Stimulated activated memory B cell treated with anti-CD40 and anti-IgM and Interleukin-4, amounts not matched to agents 10 μg/mL and 1 μg/mL and 100 μg/mL, for 72 hours (primary cell): ENCODE measurements around the gene HIPK2.

Source experiments
- ATAC-seq: fragments of 150-1000 bp; cut with Tn5 transposase; 2 replicates; pipeline ENCODE4 v1.10.0; 2021
- H3K27ac Mint-ChIP-seq: one replicate; pipeline ENCODE4 v1.8.0; 2022; ENCODE audit warnings: mild to moderate bottlenecking, mixed read lengths
- H3K27me3 Mint-ChIP-seq: one replicate; pipeline ENCODE4 v1.8.0; 2022; ENCODE audit warnings: mixed read lengths
- H3K36me3 Mint-ChIP-seq: one replicate; pipeline ENCODE4 v1.8.0; 2022; ENCODE audit warnings: mixed read lengths
- H3K4me1 Mint-ChIP-seq: one replicate; pipeline ENCODE4 v1.8.0; 2022; ENCODE audit warnings: mixed read lengths
- H3K4me3 Mint-ChIP-seq: one replicate; pipeline ENCODE4 v1.8.0; 2022; ENCODE audit warnings: mild to moderate bottlenecking, moderate library complexity, mixed read lengths
- H3K9me3 Mint-ChIP-seq: one replicate; pipeline ENCODE4 v1.8.0; 2022; ENCODE audit warnings: mixed read lengths

The HIPK2 gene

GRCh38 chr7:139799586-139799985 lies 21.8 kb upstream of the HIPK2 start:
- H3K27me3 Mint-ChIP-seq = no peaks in the 10 kb centered on the region
- no peak overlapping the region for H3K27ac Mint-ChIP-seq
- peaks cover 12% of the 10 kb centered on the region for H3K9me3 Mint-ChIP-seq
- peaks cover 26% of the 10 kb centered on the region for H3K4me1 Mint-ChIP-seq
- H3K4me3 Mint-ChIP-seq = no peak overlapping the region
- peak; percentile 72 for ATAC-seq
- peaks cover 21% of the 10 kb centered on the region for H3K36me3 Mint-ChIP-seq

DNA sequence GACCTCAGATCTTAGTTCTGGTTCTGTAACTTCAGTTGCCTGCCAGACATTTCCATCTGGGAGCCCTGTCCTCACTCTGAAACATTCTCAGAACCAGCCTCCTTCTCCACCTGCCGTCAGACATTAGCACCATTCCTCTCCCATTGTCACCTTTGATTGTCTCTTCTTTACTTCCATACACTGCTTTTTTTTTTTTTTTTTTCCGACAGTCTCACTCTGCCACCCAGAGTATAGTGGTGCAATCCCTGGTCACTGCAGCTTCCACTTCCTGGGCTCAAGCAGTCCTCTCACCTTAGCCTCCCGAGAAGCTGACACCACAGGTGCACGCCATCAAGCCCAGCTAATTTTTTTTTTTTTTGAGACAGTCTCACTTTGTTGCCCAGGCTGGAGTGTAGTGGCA lies 21.1 kb upstream of the HIPK2 start:
- ATAC-seq = no peak
- H3K27ac Mint-ChIP-seq = no peak overlapping the region
- peaks cover 21% of the 10 kb centered on the region for H3K36me3 Mint-ChIP-seq
- H3K4me1 Mint-ChIP-seq = peaks cover 26% of the 10 kb centered on the region
- H3K4me3 Mint-ChIP-seq = no peak overlapping the region
- no peaks in the 10 kb centered on the region for H3K27me3 Mint-ChIP-seq
- H3K9me3 Mint-ChIP-seq = peaks cover 12% of the 10 kb centered on the region

GRCh38 chr7:139798221-139798620 lies 20.4 kb upstream of the HIPK2 start:
- peak overlapping the region; percentile 50 for H3K27ac Mint-ChIP-seq
- peak overlapping the region; percentile 2 for H3K4me3 Mint-ChIP-seq
- peaks cover 26% of the 10 kb centered on the region for H3K4me1 Mint-ChIP-seq
- H3K9me3 Mint-ChIP-seq = peaks cover 12% of the 10 kb centered on the region
- ATAC-seq = peak; percentile 36
- no peaks in the 10 kb centered on the region for H3K27me3 Mint-ChIP-seq
- H3K36me3 Mint-ChIP-seq = peaks cover 15% of the 10 kb centered on the region

- H3K4me1 Mint-ChIP-seq = peaks cover 26% of the 10 kb centered on the region
- no peak for ATAC-seq
- H3K36me3 Mint-ChIP-seq = peaks cover 9% of the 10 kb centered on the region
- H3K4me3 Mint-ChIP-seq = no peak overlapping the region
- H3K27ac Mint-ChIP-seq = peak overlapping the region; percentile 50
- H3K27me3 Mint-ChIP-seq = no peaks in the 10 kb centered on the region
- peaks cover 6% of the 10 kb centered on the region for H3K9me3 Mint-ChIP-seq
Observed at GRCh38 chr7:139797607-139798006, 19.8 kb upstream of the HIPK2 start.

GRCh38 chr7:139791316-139791715 lies 13.5 kb upstream of the HIPK2 start:
- Mint-ChIP-seq H3K27ac (no peak overlapping the region), H3K4me3 (no peak overlapping the region), H3K36me3 (peaks cover 6% of the 10 kb centered on the region), H3K27me3 (no peaks in the 10 kb centered on the region), H3K9me3 (peaks cover 4% of the 10 kb centered on the region), H3K4me1 (no peaks in the 10 kb centered on the region)
- ATAC-seq = no peak

GRCh38 chr7:139784648-139785047 lies 6.8 kb upstream of the HIPK2 start:
- ATAC-seq = no peak
- H3K36me3 Mint-ChIP-seq = no peaks in the 10 kb centered on the region
- no peak overlapping the region for H3K4me3 Mint-ChIP-seq

DNA sequence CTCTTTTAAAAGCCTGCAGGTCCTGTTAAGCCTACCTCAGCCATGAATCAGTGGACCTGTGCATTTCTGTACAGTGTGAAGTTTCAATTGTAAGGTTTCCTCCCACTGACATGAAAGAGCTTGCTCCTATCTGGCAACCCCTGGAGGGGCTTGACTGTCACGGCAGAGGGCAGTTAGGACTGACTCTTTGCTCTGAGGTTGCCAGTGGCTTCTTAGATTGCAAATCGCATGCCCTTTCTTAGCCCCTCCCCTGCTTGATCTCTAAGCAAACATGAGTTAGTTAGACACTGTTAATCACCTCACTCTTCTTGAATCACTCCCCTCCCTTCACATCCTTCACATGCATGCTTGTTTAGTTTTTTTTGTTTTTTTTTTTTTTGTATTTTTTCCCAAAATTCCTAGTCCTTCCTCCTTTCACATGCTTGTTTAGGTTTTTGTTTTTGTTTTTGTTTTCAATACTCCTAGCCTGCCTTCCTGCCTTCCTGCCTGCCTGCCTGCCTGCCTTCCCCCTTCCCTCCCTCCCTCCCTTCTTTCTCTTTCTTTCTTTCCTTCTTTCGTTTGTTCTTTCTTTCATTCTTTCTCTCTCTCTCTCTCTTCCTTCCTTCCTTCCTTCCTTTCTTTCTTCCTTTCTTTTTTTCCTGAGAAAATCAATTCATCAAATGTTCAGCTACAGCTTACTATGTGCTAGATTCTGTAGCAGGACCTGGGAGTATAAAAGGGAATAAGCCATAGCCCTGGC lies 6.0 kb upstream of the HIPK2 start:
- Mint-ChIP-seq H3K4me1 (peaks cover 10% of the 10 kb centered on the region), H3K27me3 (no peaks in the 10 kb centered on the region), H3K9me3 (no peaks in the 10 kb centered on the region), H3K27ac (no peak overlapping the region), H3K36me3 (no peaks in the 10 kb centered on the region), H3K4me3 (no peak overlapping the region)
- peak; percentile 48 for ATAC-seq

More at GRCh38 chr7:139784648-139785047, 6.8 kb upstream of the HIPK2 start:
- Mint-ChIP-seq H3K27me3 (no peaks in the 10 kb centered on the region), H3K9me3 (no peaks in the 10 kb centered on the region), H3K4me1 (peaks cover 2% of the 10 kb centered on the region), H3K27ac (no peak overlapping the region)

DNA sequence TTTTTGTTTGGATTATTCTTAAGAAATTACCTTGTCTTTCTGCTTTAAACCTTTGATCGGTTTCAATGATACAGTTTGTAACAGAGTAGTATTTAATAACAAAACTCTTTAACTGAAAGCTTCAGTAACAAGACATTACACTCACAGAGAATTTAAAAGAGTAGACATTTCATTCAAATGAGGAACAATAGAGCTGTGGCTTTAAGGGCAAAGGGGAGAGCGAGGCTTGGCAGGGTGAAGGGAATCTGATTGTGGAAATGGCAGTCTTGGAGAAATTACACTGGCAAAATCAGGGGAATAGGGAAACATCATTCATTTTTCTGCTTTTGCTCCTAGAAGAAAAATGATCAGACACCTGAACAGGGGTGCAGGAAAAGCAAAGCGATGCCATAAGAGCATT lies 5.1 kb upstream of the HIPK2 start:
- no peak for ATAC-seq
- no peaks in the 10 kb centered on the region for H3K9me3 Mint-ChIP-seq
- H3K27me3 Mint-ChIP-seq = no peaks in the 10 kb centered on the region
- H3K4me3 Mint-ChIP-seq = no peak overlapping the region
- H3K4me1 Mint-ChIP-seq = peaks cover 17% of the 10 kb centered on the region
- H3K27ac Mint-ChIP-seq = no peak overlapping the region
- H3K36me3 Mint-ChIP-seq = no peaks in the 10 kb centered on the region

DNA sequence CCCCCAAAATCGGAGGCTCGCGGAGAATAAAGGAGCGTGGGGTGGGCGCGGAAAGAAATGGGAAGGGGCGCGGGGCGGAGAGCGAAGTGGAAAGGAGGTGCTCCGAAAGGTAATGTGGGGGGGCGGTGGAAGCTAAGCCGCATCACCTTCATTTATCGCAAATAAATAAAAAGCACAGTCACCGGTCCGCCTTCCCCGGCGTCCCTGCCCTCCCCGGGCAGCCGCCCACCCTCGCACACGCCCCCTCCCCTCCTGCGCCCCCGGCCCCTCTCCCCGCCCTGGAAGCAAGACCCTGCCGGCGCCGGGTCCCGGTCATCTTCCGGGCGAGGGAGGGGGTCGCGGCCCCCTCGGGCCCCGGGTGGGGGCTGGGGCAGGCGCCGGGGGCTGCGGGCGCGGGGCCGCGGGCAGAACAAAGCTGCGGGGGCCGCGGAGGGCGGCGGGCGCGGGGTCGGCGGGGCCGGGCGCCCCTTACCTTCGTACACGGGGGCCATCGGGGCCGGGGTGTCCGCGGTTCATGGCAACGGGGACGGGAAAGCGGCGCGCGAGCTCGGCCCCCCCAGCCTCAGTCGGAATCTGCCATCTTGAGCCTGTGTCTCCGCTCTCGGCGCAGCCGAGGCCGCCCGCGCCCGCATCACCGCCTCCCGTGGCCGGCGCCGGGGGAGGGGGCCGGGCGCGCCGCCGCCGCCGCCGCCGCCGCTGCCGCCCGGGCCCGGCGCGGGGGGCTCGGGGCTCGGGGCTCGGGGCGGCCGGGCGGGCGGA lies 486 bp downstream of the HIPK2 start:
- Mint-ChIP-seq H3K27ac (peak overlapping the region; percentile 93), H3K27me3 (no peaks in the 10 kb centered on the region), H3K4me1 (peaks cover 57% of the 10 kb centered on the region), H3K4me3 (peak overlapping the region; percentile 97), H3K9me3 (no peaks in the 10 kb centered on the region), H3K36me3 (peaks cover 7% of the 10 kb centered on the region)
- ATAC-seq = peak; percentile 54

- Mint-ChIP-seq H3K4me1 (peaks cover 64% of the 10 kb centered on the region), H3K27me3 (no peaks in the 10 kb centered on the region), H3K4me3 (peak overlapping the region; percentile 97), H3K27ac (peak overlapping the region; percentile 93), H3K36me3 (peaks cover 8% of the 10 kb centered on the region), H3K9me3 (no peaks in the 10 kb centered on the region)
- ATAC-seq = no peak
Observed at GRCh38 chr7:139776486-139777132, 1.2 kb downstream of the HIPK2 start.

- Mint-ChIP-seq H3K27ac (peak overlapping the region; percentile 93), H3K4me3 (peak overlapping the region; percentile 97), H3K27me3 (no peaks in the 10 kb centered on the region), H3K9me3 (no peaks in the 10 kb centered on the region), H3K36me3 (peaks cover 16% of the 10 kb centered on the region), H3K4me1 (peaks cover 71% of the 10 kb centered on the region)
- ATAC-seq = peak; percentile 53
Observed at GRCh38 chr7:139775829-139776266, 1.9 kb downstream of the HIPK2 start.

DNA sequence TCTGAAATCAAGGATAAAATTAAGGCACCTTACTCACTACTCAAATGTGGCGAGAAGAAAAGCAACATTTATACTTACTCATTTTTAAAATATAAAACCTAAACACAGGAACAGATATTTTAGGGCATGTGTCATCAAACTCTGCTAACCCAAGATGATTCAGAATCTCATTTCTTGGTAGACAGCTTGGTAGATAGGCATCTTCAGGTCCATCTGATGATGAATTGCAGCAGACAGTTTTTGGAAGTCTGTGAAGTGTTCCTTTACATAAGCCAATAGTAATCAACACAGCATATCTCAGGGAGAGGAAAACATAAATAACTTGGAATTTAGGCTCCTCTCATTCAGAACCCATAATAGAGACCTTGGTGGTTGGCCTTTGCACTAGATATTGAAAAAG lies 3.4 kb downstream of the HIPK2 start:
- no peaks in the 10 kb centered on the region for H3K9me3 Mint-ChIP-seq
- H3K4me1 Mint-ChIP-seq = peaks cover 74% of the 10 kb centered on the region
- ATAC-seq = no peak
- H3K4me3 Mint-ChIP-seq = peak overlapping the region; percentile 97
- H3K36me3 Mint-ChIP-seq = peaks cover 22% of the 10 kb centered on the region
- no peaks in the 10 kb centered on the region for H3K27me3 Mint-ChIP-seq
- H3K27ac Mint-ChIP-seq = peak overlapping the region; percentile 93

- no peaks in the 10 kb centered on the region for H3K27me3 Mint-ChIP-seq
- no peaks in the 10 kb centered on the region for H3K9me3 Mint-ChIP-seq
- peak overlapping the region; percentile 93 for H3K27ac Mint-ChIP-seq
- peaks cover 27% of the 10 kb centered on the region for H3K36me3 Mint-ChIP-seq
- ATAC-seq = no peak
- peaks cover 74% of the 10 kb centered on the region for H3K4me1 Mint-ChIP-seq
- peak overlapping the region; percentile 36 for H3K4me3 Mint-ChIP-seq
Observed at GRCh38 chr7:139773371-139773770, 4.4 kb downstream of the HIPK2 start.

DNA sequence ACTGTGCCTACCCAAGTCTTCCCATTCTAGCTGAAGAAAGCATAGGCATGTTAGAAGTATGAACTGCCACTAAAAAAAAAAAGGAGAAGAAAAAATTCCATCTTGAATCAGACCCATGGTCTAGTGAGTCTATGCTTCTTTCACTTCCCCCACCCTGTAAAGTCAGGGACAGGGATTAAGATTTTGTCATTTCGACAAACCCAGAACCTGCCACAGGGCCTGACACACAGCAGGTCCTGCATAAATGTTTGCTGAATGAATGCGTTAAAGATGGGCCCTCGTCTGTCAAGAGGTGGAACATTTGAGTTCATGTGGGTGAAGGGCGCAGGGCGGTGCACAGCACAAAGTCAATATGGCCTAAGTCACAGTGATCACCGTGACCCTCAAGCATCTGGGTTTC lies 4.9 kb downstream of the HIPK2 start:
- peaks cover 27% of the 10 kb centered on the region for H3K36me3 Mint-ChIP-seq
- no peaks in the 10 kb centered on the region for H3K9me3 Mint-ChIP-seq
- ATAC-seq = peak; percentile 65
- H3K4me3 Mint-ChIP-seq = peak overlapping the region; percentile 41
- H3K27ac Mint-ChIP-seq = peak overlapping the region; percentile 93
- peaks cover 76% of the 10 kb centered on the region for H3K4me1 Mint-ChIP-seq
- H3K27me3 Mint-ChIP-seq = no peaks in the 10 kb centered on the region

GRCh38 chr7:139772115-139772514 lies 5.7 kb downstream of the HIPK2 start:
- peak overlapping the region; percentile 69 for H3K27ac Mint-ChIP-seq

More at GRCh38 chr7:139772115-139772514, 5.7 kb downstream of the HIPK2 start:
- H3K27me3 Mint-ChIP-seq = no peaks in the 10 kb centered on the region
- no peak for ATAC-seq
- peaks cover 84% of the 10 kb centered on the region for H3K4me1 Mint-ChIP-seq
- H3K36me3 Mint-ChIP-seq = peaks cover 27% of the 10 kb centered on the region
- no peaks in the 10 kb centered on the region for H3K9me3 Mint-ChIP-seq
- no peak overlapping the region for H3K4me3 Mint-ChIP-seq
